ENCODE measurements around the gene CAMSAP1. TPM values are rescaled to one million over a fixed set of nuclear protein-coding genes. Genes with fewer than 3 reads are reported as not detected.
"Not testable (repeated sequence)": the region's sequence is repeated elsewhere in the genome, so short reads cannot be mapped to it uniquely, and the experiment has no call there.

Gene CAMSAP1
- total and polyA plus RNA-seq, 4 donors = 5.0 to 29.8 (median 15.1) TPM

DNA sequence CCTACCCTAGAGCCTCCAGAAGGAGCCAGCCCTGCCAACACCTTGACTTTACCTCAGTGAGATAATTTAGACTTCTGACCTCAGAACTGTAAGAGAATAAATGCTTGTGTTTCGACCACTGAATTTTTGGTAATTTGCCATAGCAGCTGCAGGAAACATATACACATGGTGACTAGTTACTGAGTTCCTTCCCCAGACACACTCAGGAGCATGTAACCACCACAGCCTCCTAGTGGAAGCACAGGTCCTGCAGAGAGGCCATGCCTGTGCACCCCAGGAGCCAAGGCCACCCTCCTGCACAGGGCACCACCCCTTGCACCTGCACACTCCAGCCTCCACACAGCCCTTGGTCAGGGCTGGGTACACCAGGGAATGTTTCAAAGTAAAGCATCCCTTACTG is 7.6 kb upstream of the CAMSAP1 start:
- peaks cover 0 to 51% (median 15%) of the 10 kb centered on the region in 4 donors for H3K9me3 ChIP-seq (ENCODE audit: control insufficient read depth in 4 of 4, insufficient read depth in 3 of 4, low read length in 3 of 4)
- DNase-seq (no peak), ATAC-seq (ENCODE audit: insufficient read depth, low FRiP score) (no peak)
- no peak overlapping the region for H3K27ac ChIP-seq (ENCODE audit: low read depth in 1 of 2, low read length in 1 of 2)
- H3K36me3 ChIP-seq (ENCODE audit: control insufficient read depth in 4 of 4, insufficient read depth in 4 of 4, low read length in 4 of 4) = peaks cover 11 to 54% (median 29%) of the 10 kb centered on the region in 4 donors
- H3K4me3 ChIP-seq = no peak overlapping the region
- WGBS, 2 donors = 100% methylated on average over 1 of the region's 1 CpG
- H3K9ac ChIP-seq (ENCODE audit: insufficient read depth in 1 of 2, low read length in 2 of 2) = no peak overlapping the region
- H3K27me3 ChIP-seq (ENCODE audit: control insufficient read depth in 3 of 3, insufficient read depth in 3 of 3, low read length in 2 of 3) = no peaks in the 10 kb centered on the region
- no peaks in the 10 kb centered on the region for H3K4me1 ChIP-seq (ENCODE audit: control insufficient read depth in 5 of 5, insufficient read depth in 5 of 5, low read length in 5 of 5)
- TF ChIP-seq, protein P1, sequence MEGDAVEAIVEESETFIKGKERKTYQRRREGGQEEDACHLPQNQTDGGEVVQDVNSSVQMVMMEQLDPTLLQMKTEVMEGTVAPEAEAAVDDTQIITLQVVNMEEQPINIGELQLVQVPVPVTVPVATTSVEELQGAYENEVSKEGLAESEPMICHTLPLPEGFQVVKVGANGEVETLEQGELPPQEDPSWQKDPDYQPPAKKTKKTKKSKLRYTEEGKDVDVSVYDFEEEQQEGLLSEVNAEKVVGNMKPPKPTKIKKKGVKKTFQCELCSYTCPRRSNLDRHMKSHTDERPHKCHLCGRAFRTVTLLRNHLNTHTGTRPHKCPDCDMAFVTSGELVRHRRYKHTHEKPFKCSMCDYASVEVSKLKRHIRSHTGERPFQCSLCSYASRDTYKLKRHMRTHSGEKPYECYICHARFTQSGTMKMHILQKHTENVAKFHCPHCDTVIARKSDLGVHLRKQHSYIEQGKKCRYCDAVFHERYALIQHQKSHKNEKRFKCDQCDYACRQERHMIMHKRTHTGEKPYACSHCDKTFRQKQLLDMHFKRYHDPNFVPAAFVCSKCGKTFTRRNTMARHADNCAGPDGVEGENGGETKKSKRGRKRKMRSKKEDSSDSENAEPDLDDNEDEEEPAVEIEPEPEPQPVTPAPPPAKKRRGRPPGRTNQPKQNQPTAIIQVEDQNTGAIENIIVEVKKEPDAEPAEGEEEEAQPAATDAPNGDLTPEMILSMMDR (IDR thresholded peaks at IDR 0.05; ENCODE audit: control extremely low read depth, extremely low read depth) = no peak

DNA sequence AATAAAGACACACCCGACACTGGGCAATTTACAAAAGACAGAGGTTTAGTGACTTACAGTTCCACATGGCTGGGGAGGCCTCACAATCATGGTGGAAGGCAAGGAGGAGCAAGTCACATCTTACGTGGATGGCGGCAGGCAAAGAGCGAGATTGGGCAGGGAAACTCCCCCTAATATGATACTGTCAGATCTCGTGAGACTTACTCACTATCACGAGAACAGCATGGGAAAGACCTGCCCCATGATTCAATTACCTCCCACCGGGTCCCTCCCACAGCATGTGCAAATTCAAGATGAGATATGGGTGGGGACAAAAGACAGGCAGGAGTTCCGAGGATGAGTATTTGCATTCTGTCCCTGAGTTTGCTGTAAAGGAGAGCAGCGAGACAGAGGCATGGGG is 3.9 kb upstream of the CAMSAP1 start:
- Histone ChIP-seq H3K9me3 (ENCODE audit: control insufficient read depth in 4 of 4, insufficient read depth in 3 of 4, low read length in 3 of 4) (peaks cover 0 to 28% (median 10%) of the 10 kb centered on the region in 4 donors), H3K36me3 (ENCODE audit: control insufficient read depth in 4 of 4, insufficient read depth in 4 of 4, low read length in 4 of 4) (peaks cover 11 to 54% (median 28%) of the 10 kb centered on the region in 4 donors)
- not testable (repeated sequence) for H3K4me3 ChIP-seq; H3K27ac ChIP-seq (ENCODE audit: low read depth in 1 of 2, low read length in 1 of 2); H3K4me1 ChIP-seq (ENCODE audit: control insufficient read depth in 5 of 5, insufficient read depth in 5 of 5, low read length in 5 of 5); H3K9ac ChIP-seq (ENCODE audit: insufficient read depth in 1 of 2, low read length in 2 of 2); DNase-seq; H3K27me3 ChIP-seq (ENCODE audit: control insufficient read depth in 3 of 3, insufficient read depth in 3 of 3, low read length in 2 of 3); ATAC-seq (ENCODE audit: insufficient read depth, low FRiP score)
- 96 to 97% methylated on average over 9 of the region's 9 CpGs for WGBS, 2 donors

DNA sequence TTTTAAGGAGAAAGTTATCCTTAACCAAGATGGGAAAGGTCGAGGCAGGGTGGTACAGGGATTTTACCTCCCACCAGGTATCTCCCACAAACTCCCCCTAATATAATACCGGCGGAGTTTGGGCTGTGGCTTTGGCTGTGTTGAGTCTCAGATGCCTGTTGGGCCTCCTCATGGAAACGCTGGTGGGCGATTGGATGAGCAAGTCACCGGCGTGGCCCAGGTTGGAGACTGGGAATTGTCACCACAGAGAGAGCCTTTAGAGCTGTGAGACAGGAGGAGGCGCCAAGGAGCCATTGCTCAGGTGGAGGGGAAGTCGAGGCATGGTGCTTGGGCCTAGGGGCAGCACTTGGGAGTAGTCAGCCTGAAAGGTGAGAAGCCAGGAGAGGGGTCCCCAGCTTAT is 3.4 kb upstream of the CAMSAP1 start:
- Histone ChIP-seq H3K36me3 (ENCODE audit: control insufficient read depth in 4 of 4, insufficient read depth in 4 of 4, low read length in 4 of 4) (peaks cover 11 to 50% (median 23%) of the 10 kb centered on the region in 4 donors), H3K27ac (ENCODE audit: low read depth in 1 of 2, low read length in 1 of 2) (no peak overlapping the region), H3K4me1 (ENCODE audit: control insufficient read depth in 5 of 5, insufficient read depth in 5 of 5, low read length in 5 of 5) (peaks cover 5 to 14% (median 8%) of the 10 kb centered on the region in 5 donors), H3K4me3 (no peak overlapping the region), H3K27me3 (ENCODE audit: control insufficient read depth in 3 of 3, insufficient read depth in 3 of 3, low read length in 2 of 3) (no peaks in the 10 kb centered on the region), H3K9ac (ENCODE audit: insufficient read depth in 1 of 2, low read length in 2 of 2) (no peak overlapping the region), H3K9me3 (ENCODE audit: control insufficient read depth in 4 of 4, insufficient read depth in 3 of 4, low read length in 3 of 4) (peaks cover 0 to 23% (median 8%) of the 10 kb centered on the region in 4 donors)
- ATAC-seq (ENCODE audit: insufficient read depth, low FRiP score) (no peak), DNase-seq (no peak)
- WGBS, 2 donors = 96 to 97% methylated on average over 9 of the region's 9 CpGs
- TF ChIP-seq, protein P1 (IDR thresholded peaks at IDR 0.05; ENCODE audit: control extremely low read depth, extremely low read depth) = no peak

DNA sequence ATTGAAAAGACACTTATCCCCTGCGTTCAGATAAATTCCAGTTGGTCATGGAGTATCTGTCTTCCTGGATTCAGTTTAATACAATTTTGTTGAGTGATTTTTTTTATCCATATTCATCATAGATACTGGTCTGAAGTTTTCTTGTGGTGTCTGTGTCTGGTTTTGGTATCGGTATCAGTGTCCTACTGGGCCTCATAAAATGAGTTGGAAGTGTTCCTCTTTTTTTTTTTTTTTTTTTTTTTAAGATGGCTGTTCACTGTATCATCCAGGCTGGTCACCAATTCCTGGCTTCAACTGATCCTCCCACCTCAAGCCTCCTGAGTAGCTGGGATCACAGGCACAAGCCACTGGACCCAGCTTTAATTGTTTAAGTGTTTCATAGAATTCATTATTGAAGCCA is 2.9 kb upstream of the CAMSAP1 start:
- no peaks in the 10 kb centered on the region for H3K27me3 ChIP-seq (ENCODE audit: control insufficient read depth in 3 of 3, insufficient read depth in 3 of 3, low read length in 2 of 3)
- peaks cover 10 to 44% (median 18%) of the 10 kb centered on the region in 4 donors for H3K36me3 ChIP-seq (ENCODE audit: control insufficient read depth in 4 of 4, insufficient read depth in 4 of 4, low read length in 4 of 4)
- TF ChIP-seq, protein P1 (IDR thresholded peaks at IDR 0.05; ENCODE audit: control extremely low read depth, extremely low read depth) = no peak
- WGBS, 2 donors = 92 to 99% methylated on average over 2 of the region's 2 CpGs
- H3K27ac ChIP-seq (ENCODE audit: low read depth in 1 of 2, low read length in 1 of 2) = no peak overlapping the region
- H3K4me3 ChIP-seq = no peak overlapping the region
- ATAC-seq (ENCODE audit: insufficient read depth, low FRiP score) = no peak
- no peak for DNase-seq
- H3K9me3 ChIP-seq (ENCODE audit: control insufficient read depth in 4 of 4, insufficient read depth in 3 of 4, low read length in 3 of 4) = peaks cover 0 to 18% (median 7%) of the 10 kb centered on the region in 4 donors
- no peak overlapping the region for H3K9ac ChIP-seq (ENCODE audit: insufficient read depth in 1 of 2, low read length in 2 of 2)
- peaks cover 5 to 20% (median 11%) of the 10 kb centered on the region in 5 donors for H3K4me1 ChIP-seq (ENCODE audit: control insufficient read depth in 5 of 5, insufficient read depth in 5 of 5, low read length in 5 of 5)

Data from lung (tissue), 12 donors.